GM10248 (cell line): ENCODE data around the gene NAP1L4.

Experiments
- CTCF ChIA-PET: fragments of 300-600 bp; sonication (Branson Sonifier 250); formaldehyde crosslinking; extraction: SDS; loops from one replicate; lab custom pipeline; 2021; ENCODE audit warnings: antibody characterized with exemption; lab: Yijun Ruan, JAX
- POLR2A ChIA-PET: fragments of 350-650 bp; sonication (Branson Sonifier 250); formaldehyde crosslinking; extraction: SDS; loops from one replicate; lab custom pipeline; 2020; ENCODE audit warnings: antibody characterized with exemption; lab: Yijun Ruan, JAX
- DNase-seq: peaks from one replicate; pipeline ENCODE4 v3.0.0; 2012; ENCODE audit errors: extremely low spot score
- CTCF ChIP-seq: IDR thresholded peaks from 2 replicates; pipeline ENCODE4 v1.5.1; 2012; ENCODE audit warnings: mild to moderate bottlenecking, low read depth; ENCODE audit errors: extremely low read depth, missing control alignments, control extremely low read depth

NAP1L4 gene

GRCh38 chr11:2995893-2996554 lies 3.9 kb upstream of the NAP1L4 start:
- no peak for TF ChIP-seq CTCF
- ChIA-PET CTCF (interaction anchor here (1.7 to 3.0 kb wide), 3 partner anchors 19 to 95 kb away, joined by 5 to 9 read pairs (median 8); no protein-coding TSS in a partner anchor), POLR2A (no interaction called here)
- no peak for DNase-seq

- DNase-seq, result no peak
- ChIA-PET POLR2A (no interaction called here), CTCF (interaction anchor here (0.9 to 3.0 kb wide), 6 partner anchors 11 to 96 kb away, joined by 3 to 9 read pairs (median 4); no protein-coding TSS in a partner anchor)
- no peak for TF ChIP-seq CTCF
Measured at GRCh38 chr11:2995031-2995561, 3.0 kb upstream of the NAP1L4 start.

GRCh38 chr11:2994336-2994730 lies 2.2 kb upstream of the NAP1L4 start:
- ChIA-PET POLR2A (no interaction called here), CTCF (interaction anchor here (0.9 to 3.0 kb wide), 6 partner anchors 12 to 97 kb away, joined by 3 to 9 read pairs (median 4); no protein-coding TSS in a partner anchor)
- DNase-seq, result no peak
- no peak for TF ChIP-seq CTCF

- TF ChIP-seq CTCF, result no peak
- no peak for DNase-seq
- POLR2A ChIA-PET, result no interaction called here
- CTCF ChIA-PET, result interaction anchor here (3.0 kb wide), 1 partner anchor 98 kb away, joined by 8 read pairs; no protein-coding TSS in a partner anchor
Measured at GRCh38 chr11:2992997-2993325, 832 bp upstream of the NAP1L4 start.

GRCh38 chr11:2991452-2992233 lies 486 bp downstream of the NAP1L4 start:
- TF ChIP-seq CTCF, result no peak

More at GRCh38 chr11:2991452-2992233, 486 bp downstream of the NAP1L4 start:
- ChIA-PET CTCF (interaction anchor here (0.9 to 1.1 kb wide), 2 partner anchors 100 to 459 kb away, joined by 3 read pairs; no protein-coding TSS in a partner anchor), POLR2A (interaction anchor here (0.6 to 1.7 kb wide), 6 partner anchors 11 to 1141 kb away, joined by 3 to 5 read pairs (median 3); partner anchors contain the start of gene PHLDA2)
- peak; percentile 40 for DNase-seq
